ENCODE data around the gene PPP1R15A. TPM values are rescaled to one million over a fixed set of nuclear protein-coding genes. Genes with fewer than 3 reads are reported as not detected.

Gene PPP1R15A
- total RNA-seq, 2 experiments from 2014 or later, result 104 to 124 TPM

DNA sequence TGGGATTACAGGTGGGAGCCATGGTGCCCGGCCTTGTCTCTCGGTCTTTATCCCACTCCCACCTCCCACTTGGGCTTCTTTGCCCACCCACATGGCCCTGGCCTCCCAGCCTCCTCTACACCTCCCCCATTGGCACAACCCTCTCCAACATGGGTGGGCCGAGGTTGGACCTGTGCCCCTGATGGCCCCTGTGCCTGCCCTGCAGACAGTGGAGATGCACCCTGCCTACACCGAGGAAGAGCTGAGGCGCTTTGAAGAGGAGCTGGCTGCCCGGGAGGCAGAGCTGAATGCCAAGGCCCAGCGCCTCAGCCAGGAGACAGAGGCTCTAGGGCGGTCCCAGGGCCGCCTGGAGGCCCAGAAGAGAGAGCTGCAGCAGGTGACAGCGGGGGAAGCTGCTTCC is 48.7 kb downstream of the PPP1R15A start:
- H3K27me3 Mint-ChIP-seq (ENCODE audit: low read depth), result no peaks in the 10 kb centered on the region
- no peak overlapping the region for H3K4me3 Mint-ChIP-seq
- ChIA-PET CTCF (no interaction called here), POLR2A (interaction anchor here (0.8 kb wide), 1 partner anchor 225 kb away, joined by 3 read pairs; no protein-coding TSS in a partner anchor)
- no peak overlapping the region for H3K27ac Mint-ChIP-seq
- no peaks in the 10 kb centered on the region for H3K9me3 Mint-ChIP-seq (ENCODE audit: insufficient read depth)
- peaks cover 3% of the 10 kb centered on the region for H3K4me1 Mint-ChIP-seq (ENCODE audit: low read depth)
- ATAC-seq (no peak), DNase-seq (no peak)
- peaks cover 37% of the 10 kb centered on the region for H3K36me3 Mint-ChIP-seq (ENCODE audit: low read depth)

DNA sequence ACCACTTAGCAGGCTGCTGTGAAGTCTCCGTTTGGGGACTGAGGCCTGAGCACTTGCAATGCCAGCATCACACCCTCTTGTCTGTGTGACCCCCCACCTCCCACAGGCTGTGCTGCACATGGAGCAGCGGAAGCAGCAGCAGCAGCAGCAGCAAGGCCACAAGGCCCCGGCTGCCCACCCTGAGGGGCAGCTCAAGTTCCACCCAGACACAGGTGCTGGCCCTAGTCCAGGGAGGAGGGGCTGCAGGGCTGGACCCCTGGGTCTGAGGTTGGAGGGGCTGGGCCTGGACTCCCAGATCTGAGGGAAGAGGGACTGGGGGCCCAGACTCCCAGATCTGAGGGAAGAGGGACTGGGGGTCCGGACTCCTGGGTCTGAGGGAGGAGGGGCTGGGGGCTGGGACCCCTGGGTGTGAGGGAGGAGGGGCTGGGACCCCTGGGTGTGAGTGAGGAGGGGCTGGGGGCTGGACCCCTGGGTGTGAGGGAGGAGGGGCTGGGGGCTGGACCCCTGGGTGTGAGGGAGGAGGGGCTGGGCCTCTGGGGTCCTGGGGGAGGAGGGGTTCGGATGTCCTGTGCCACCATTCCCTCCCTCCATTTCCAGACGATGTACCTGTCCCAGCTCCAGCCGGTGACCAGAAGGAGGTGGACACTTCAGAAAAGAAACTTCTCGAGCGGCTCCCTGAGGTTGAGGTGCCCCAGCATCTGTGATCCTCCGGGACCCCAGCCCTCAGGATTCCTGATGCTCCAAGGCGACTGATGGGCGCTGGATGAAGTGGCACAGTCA is 49.7 kb downstream of the PPP1R15A start:
- ChIA-PET POLR2A (no interaction called here), CTCF (interaction anchor here (1.7 kb wide), 1 partner anchor 11 kb away, joined by 4 read pairs; no protein-coding TSS in a partner anchor)
- Mint-ChIP-seq H3K27ac (no peak overlapping the region), H3K27me3 (ENCODE audit: low read depth) (no peaks in the 10 kb centered on the region), H3K36me3 (ENCODE audit: low read depth) (peaks cover 35% of the 10 kb centered on the region), H3K9me3 (ENCODE audit: insufficient read depth) (no peaks in the 10 kb centered on the region), H3K4me1 (ENCODE audit: low read depth) (peaks cover 4% of the 10 kb centered on the region), H3K4me3 (no peak overlapping the region)
- no peak for DNase-seq
- no peak for ATAC-seq

DNA sequence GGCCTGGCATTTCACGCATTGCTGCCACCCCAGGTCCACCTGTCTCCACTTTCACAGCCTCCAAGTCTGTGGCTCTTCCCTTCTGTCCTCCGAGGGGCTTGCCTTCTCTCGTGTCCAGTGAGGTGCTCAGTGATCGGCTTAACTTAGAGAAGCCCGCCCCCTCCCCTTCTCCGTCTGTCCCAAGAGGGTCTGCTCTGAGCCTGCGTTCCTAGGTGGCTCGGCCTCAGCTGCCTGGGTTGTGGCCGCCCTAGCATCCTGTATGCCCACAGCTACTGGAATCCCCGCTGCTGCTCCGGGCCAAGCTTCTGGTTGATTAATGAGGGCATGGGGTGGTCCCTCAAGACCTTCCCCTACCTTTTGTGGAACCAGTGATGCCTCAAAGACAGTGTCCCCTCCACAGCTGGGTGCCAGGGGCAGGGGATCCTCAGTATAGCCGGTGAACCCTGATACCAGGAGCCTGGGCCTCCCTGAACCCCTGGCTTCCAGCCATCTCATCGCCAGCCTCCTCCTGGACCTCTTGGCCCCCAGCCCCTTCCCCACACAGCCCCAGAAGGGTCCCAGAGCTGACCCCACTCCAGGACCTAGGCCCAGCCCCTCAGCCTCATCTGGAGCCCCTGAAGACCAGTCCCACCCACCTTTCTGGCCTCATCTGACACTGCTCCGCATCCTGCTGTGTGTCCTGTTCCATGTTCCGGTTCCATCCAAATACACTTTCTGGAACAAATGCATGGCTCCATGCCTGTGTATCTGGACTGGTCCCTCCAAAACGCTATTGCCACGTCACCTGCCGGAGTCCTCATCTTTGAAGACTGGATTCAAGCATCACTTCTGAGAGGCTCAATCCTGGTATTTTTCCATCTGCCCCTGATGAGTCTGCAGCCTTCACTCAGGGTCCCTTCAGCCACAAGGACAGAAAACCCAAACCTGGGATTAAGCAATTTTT is 50.6 kb downstream of the PPP1R15A start:
- H3K9me3 Mint-ChIP-seq (ENCODE audit: insufficient read depth), result no peaks in the 10 kb centered on the region
- ChIA-PET POLR2A (interaction anchor here (0.6 kb wide), 1 partner anchor 10 kb away, joined by 3 read pairs; no protein-coding TSS in a partner anchor), CTCF (interaction anchor here (1.7 kb wide), 1 partner anchor 10 kb away, joined by 4 read pairs; no protein-coding TSS in a partner anchor)
- no peak overlapping the region for H3K4me3 Mint-ChIP-seq
- ATAC-seq (no peak), DNase-seq (no peak)
- no peaks in the 10 kb centered on the region for H3K27me3 Mint-ChIP-seq (ENCODE audit: low read depth)
- H3K27ac Mint-ChIP-seq, result peak overlapping the region; percentile 18
- H3K4me1 Mint-ChIP-seq (ENCODE audit: low read depth), result peaks cover 4% of the 10 kb centered on the region
- H3K36me3 Mint-ChIP-seq (ENCODE audit: low read depth), result peaks cover 33% of the 10 kb centered on the region

DNA sequence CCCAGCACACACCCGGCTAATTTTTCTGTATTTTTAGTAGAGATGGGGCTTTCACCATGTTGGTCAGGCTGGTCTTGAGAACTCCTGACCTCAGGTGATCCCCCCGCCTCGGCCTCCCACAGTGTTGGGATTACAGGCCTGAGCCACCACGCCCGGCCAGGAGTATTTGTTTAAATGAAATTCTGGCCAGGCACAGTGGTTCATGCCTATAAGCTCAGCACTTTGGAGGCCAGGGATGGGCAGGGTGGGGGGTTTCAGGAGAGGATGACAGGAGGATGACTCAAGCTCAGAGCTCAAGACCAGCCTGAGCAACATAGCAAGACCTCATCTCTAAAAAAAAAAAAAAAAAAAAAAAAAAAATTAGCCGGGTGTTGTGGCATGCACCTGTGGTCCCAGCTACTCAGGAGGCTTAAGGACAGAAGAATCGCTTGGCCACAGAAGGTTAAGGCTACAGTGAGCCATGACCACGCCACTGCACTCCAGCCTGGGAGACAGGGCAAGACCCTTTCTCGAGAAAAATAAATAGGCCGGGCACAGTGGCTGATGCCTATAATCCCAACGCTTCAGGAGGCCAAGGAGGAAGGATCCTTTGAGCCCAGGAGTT is 53.1 kb downstream of the PPP1R15A start:
- POLR2A ChIA-PET, result interaction anchor here (0.6 kb wide), 1 partner anchor 47 kb away, joined by 3 read pairs; no protein-coding TSS in a partner anchor
- H3K9me3 Mint-ChIP-seq (ENCODE audit: insufficient read depth), result no peaks in the 10 kb centered on the region

More for the DNA sequence above, 53.1 kb downstream of the PPP1R15A start:
- Mint-ChIP-seq H3K4me3 (no peak overlapping the region), H3K36me3 (ENCODE audit: low read depth) (peaks cover 20% of the 10 kb centered on the region), H3K27me3 (ENCODE audit: low read depth) (no peaks in the 10 kb centered on the region), H3K27ac (no peak overlapping the region), H3K4me1 (ENCODE audit: low read depth) (peaks cover 3% of the 10 kb centered on the region)
- CTCF ChIA-PET, result interaction anchor here (1.3 kb wide), 1 partner anchor 25 kb away, joined by 3 read pairs; the partner anchor contains the start of gene NUCB1
- no peak for ATAC-seq
- DNase-seq, result no peak

Other genes starting within 250 kb of the PPP1R15A start
- 10 to 100 TPM; 17.3 to 18.3 TPM for gene DBP, start 235.0 kb upstream of the PPP1R15A start, total RNA-seq
- 1 to 10 TPM; 5.2 to 6.3 TPM for gene CA11, start 226.2 kb upstream of the PPP1R15A start, total RNA-seq
- gene NTN5, start 199.4 kb upstream of the PPP1R15A start, total RNA-seq, result under 1 TPM; 0.55 to 0.78 TPM
- gene FUT2, start 176.4 kb upstream of the PPP1R15A start, total RNA-seq, result not detected
- gene MAMSTR, start 152.7 kb upstream of the PPP1R15A start, total RNA-seq, result 1 to 10 TPM in 1 of 2 experiments, under 1 TPM in 1; 0.79 to 1.3 TPM
- under 1 TPM; 0.26 to 0.42 TPM for gene RASIP1, start 131.8 kb upstream of the PPP1R15A start, total RNA-seq
- gene IZUMO1, start 125.5 kb upstream of the PPP1R15A start, total RNA-seq, result not detected
- under 1 TPM; 0.16 to 0.26 TPM for gene FUT1, start 119.8 kb upstream of the PPP1R15A start, total RNA-seq
- gene FGF21, start 116.9 kb upstream of the PPP1R15A start, total RNA-seq, result not detected
- gene BCAT2, start 61.4 kb upstream of the PPP1R15A start, total RNA-seq, result 10 to 100 TPM; 47.2 to 48.6 TPM
- gene HSD17B14, start 35.9 kb upstream of the PPP1R15A start, total RNA-seq, result 1 to 10 TPM in 1 of 2 experiments, under 1 TPM in 1; 0.89 to 1.1 TPM
- 1 to 10 TPM; 4.4 to 4.6 TPM for gene PLEKHA4, start 3.8 kb upstream of the PPP1R15A start, total RNA-seq
- not detected for gene TULP2, start 26.3 kb downstream of the PPP1R15A start, total RNA-seq
- gene NUCB1, start 27.9 kb downstream of the PPP1R15A start, total RNA-seq, result 100 to 1,000 TPM; 229 to 236 TPM
- 1 to 10 TPM; 1.6 to 1.9 TPM for gene DHDH, start 61.3 kb downstream of the PPP1R15A start, total RNA-seq
- 100 to 1,000 TPM; 336 to 350 TPM for gene BAX, start 82.5 kb downstream of the PPP1R15A start, total RNA-seq
- gene FTL, start 92.9 kb downstream of the PPP1R15A start, total RNA-seq, result 1,000 to 10,000 TPM in 1 of 2 experiments, 100 to 1,000 TPM in 1; 971 to 1,027 TPM
- 10 to 100 TPM; 54.7 to 57.9 TPM for gene GYS1, start 120.9 kb downstream of the PPP1R15A start, total RNA-seq
- 100 to 1,000 TPM; 105 to 106 TPM for gene RUVBL2, start 121.5 kb downstream of the PPP1R15A start, total RNA-seq
- gene LHB, start 144.7 kb downstream of the PPP1R15A start, total RNA-seq, result not detected
- not detected for gene CGB3, start 151.9 kb downstream of the PPP1R15A start, total RNA-seq
- gene CGB2, start 159.5 kb downstream of the PPP1R15A start, total RNA-seq, result not detected
- not detected for gene CGB1, start 164.5 kb downstream of the PPP1R15A start, total RNA-seq
- gene CGB5, start 171.4 kb downstream of the PPP1R15A start, total RNA-seq, result not detected
- gene CGB8, start 176.7 kb downstream of the PPP1R15A start, total RNA-seq, result not detected
- gene CGB7, start 185.3 kb downstream of the PPP1R15A start, total RNA-seq, result not detected
- not detected for gene NTF4, start 192.4 kb downstream of the PPP1R15A start, total RNA-seq
- gene KCNA7, start 200.3 kb downstream of the PPP1R15A start, total RNA-seq, result not detected
- gene SNRNP70, start 213.0 kb downstream of the PPP1R15A start, total RNA-seq, result 100 to 1,000 TPM; 177 to 193 TPM
- gene LIN7B, start 241.9 kb downstream of the PPP1R15A start, total RNA-seq, result 1 to 10 TPM; 3.7 to 6.3 TPM
- 1 to 10 TPM in 1 of 2 experiments, under 1 TPM in 1; 0.92 to 1.0 TPM for gene C19orf73, start 246.7 kb downstream of the PPP1R15A start, total RNA-seq
- 1 to 10 TPM; 1.8 to 2.2 TPM for gene PPFIA3, start 247.1 kb downstream of the PPP1R15A start, total RNA-seq

Measured in activated CD8-positive, alpha-beta T cell treated with anti-CD3 and anti-CD28 coated beads, Interleukin-2, amount 10 ng/mL, durations not matched to agents 7 days and 5 days (primary cell).